HEK293 (cell line): ENCODE data around the gene FUOM.

Experiments used
- GLI2 ChIP-seq: fragments of 450-650 bp; formaldehyde crosslinking; IDR thresholded peaks from 2 replicates; pipeline ENCODE4; 2017; ENCODE audit warnings: missing biosample characterization, missing genetic modification characterization, low read depth, borderline replicate concordance
- OSR2 ChIP-seq: fragments of 450-650 bp; formaldehyde crosslinking; IDR thresholded peaks from 2 replicates; pipeline ENCODE4 v1.5.1; 2016; ENCODE audit warnings: missing biosample characterization, missing genetic modification characterization
- OVOL3 ChIP-seq: fragments of 450-650 bp; formaldehyde crosslinking; IDR thresholded peaks from 2 replicates; pipeline ENCODE4 v1.5.1; 2016; ENCODE audit warnings: missing biosample characterization, missing genetic modification characterization
- PRDM1 ChIP-seq: fragments of 450-650 bp; formaldehyde crosslinking; IDR thresholded peaks from 2 replicates; pipeline ENCODE4; 2016; ENCODE audit warnings: missing biosample characterization, missing genetic modification characterization
- SCRT2 ChIP-seq: fragments of 450-650 bp; formaldehyde crosslinking; IDR thresholded peaks from 2 replicates; pipeline ENCODE4 v1.5.1; 2016; ENCODE audit warnings: missing biosample characterization, missing genetic modification characterization
- ZBTB8A ChIP-seq: fragments of 450-650 bp; formaldehyde crosslinking; IDR thresholded peaks from 2 replicates; pipeline ENCODE4 v1.5.1; 2016; ENCODE audit warnings: missing biosample characterization, missing genetic modification characterization
- ZFHX2 ChIP-seq: fragments of 450-650 bp; formaldehyde crosslinking; conservative IDR thresholded peaks from 2 replicates; pipeline ENCODE4 v1.5.1; 2016; ENCODE audit warnings: missing biosample characterization, missing genetic modification characterization
- ZFP3 ChIP-seq: fragments of 450-650 bp; formaldehyde crosslinking; IDR thresholded peaks from 2 replicates; pipeline ENCODE4 v1.5.1; 2016; ENCODE audit warnings: low read depth, missing biosample characterization, missing genetic modification characterization
- ZIC2 ChIP-seq: fragments of 450-650 bp; formaldehyde crosslinking; IDR thresholded peaks from 2 replicates; pipeline ENCODE4 v1.5.1; 2016; ENCODE audit warnings: missing biosample characterization, missing genetic modification characterization
- ZNF10 ChIP-seq: fragments of 450-650 bp; formaldehyde crosslinking; IDR thresholded peaks from 2 replicates; pipeline ENCODE4 v1.5.1; 2017; ENCODE audit warnings: missing biosample characterization, missing genetic modification characterization
- ZNF112 ChIP-seq: fragments of 450-650 bp; formaldehyde crosslinking; IDR thresholded peaks from 2 replicates; pipeline ENCODE4 v1.5.0; 2017; ENCODE audit warnings: missing biosample characterization, missing genetic modification characterization
- ZNF16 ChIP-seq: fragments of 450-650 bp; formaldehyde crosslinking; IDR thresholded peaks from 2 replicates; pipeline ENCODE4 v1.5.1; 2016; ENCODE audit warnings: low read depth, missing biosample characterization, missing genetic modification characterization
- ZNF214 ChIP-seq: fragments of 450-650 bp; formaldehyde crosslinking; IDR thresholded peaks from 2 replicates; pipeline ENCODE4 v1.5.1; 2017; ENCODE audit warnings: missing biosample characterization, mild to moderate bottlenecking, missing genetic modification characterization, borderline replicate concordance
- ZNF248 ChIP-seq: fragments of 450-650 bp; formaldehyde crosslinking; IDR thresholded peaks from 2 replicates; pipeline ENCODE4 v1.5.1; 2017; ENCODE audit warnings: missing biosample characterization, missing genetic modification characterization
- ZNF404 ChIP-seq: fragments of 450-650 bp; formaldehyde crosslinking; IDR thresholded peaks from 2 replicates; pipeline ENCODE4 v1.5.1; 2017; ENCODE audit warnings: missing biosample characterization, missing genetic modification characterization
- ZNF416 ChIP-seq: fragments of 450-650 bp; formaldehyde crosslinking; IDR thresholded peaks from 2 replicates; pipeline ENCODE4 v1.5.1; 2016; ENCODE audit warnings: missing biosample characterization, missing genetic modification characterization
- ZNF510 ChIP-seq: fragments of 450-650 bp; formaldehyde crosslinking; IDR thresholded peaks from 2 replicates; pipeline ENCODE4 v1.5.1; 2018; ENCODE audit warnings: mild to moderate bottlenecking, missing genetic modification characterization, missing biosample characterization; ENCODE audit not compliant: insufficient replicate concordance
- ZNF514 ChIP-seq: fragments of 450-650 bp; formaldehyde crosslinking; IDR thresholded peaks from 2 replicates; pipeline ENCODE4 v1.5.1; 2016; ENCODE audit warnings: missing biosample characterization, missing genetic modification characterization
- ZNF521 ChIP-seq: fragments of 450-650 bp; formaldehyde crosslinking; IDR thresholded peaks from 2 replicates; pipeline ENCODE4 v1.5.1; 2017; ENCODE audit warnings: missing biosample characterization, mild to moderate bottlenecking, missing genetic modification characterization
- ZNF629 ChIP-seq: fragments of 450-650 bp; formaldehyde crosslinking; IDR thresholded peaks from 2 replicates; pipeline ENCODE4 v1.5.1; 2017; ENCODE audit warnings: missing biosample characterization, missing genetic modification characterization
- ZNF660 ChIP-seq: fragments of 450-650 bp; IDR thresholded peaks from 2 replicates; pipeline ENCODE4 v1.5.1; 2018; ENCODE audit warnings: missing biosample characterization, mild to moderate bottlenecking, missing genetic modification characterization
- ZNF670 ChIP-seq: fragments of 450-650 bp; formaldehyde crosslinking; IDR thresholded peaks from 2 replicates; pipeline ENCODE4 v1.5.1; 2016; ENCODE audit warnings: missing biosample characterization, missing genetic modification characterization, low read depth
- ZNF843 ChIP-seq: fragments of 450-650 bp; formaldehyde crosslinking; IDR thresholded peaks from 2 replicates; pipeline ENCODE4 v1.5.1; 2016; ENCODE audit warnings: missing biosample characterization, missing genetic modification characterization
- TF ChIP-seq, protein P1 (sequence below): fragments of 450-650 bp; formaldehyde crosslinking; IDR thresholded peaks from 2 replicates; pipeline ENCODE4 v1.5.1; 2016; ENCODE audit warnings: missing biosample characterization, missing genetic modification characterization, borderline replicate concordance
- TF ChIP-seq, protein P2 (sequence below): fragments of 450-650 bp; formaldehyde crosslinking; IDR thresholded peaks from 2 replicates; pipeline ENCODE4 v1.5.1; 2016; ENCODE audit warnings: missing biosample characterization, missing genetic modification characterization, borderline replicate concordance
- TF ChIP-seq, protein P3 (sequence below): fragments of 450-650 bp; formaldehyde crosslinking; conservative IDR thresholded peaks from 2 replicates; pipeline ENCODE4 v1.5.1; 2016; ENCODE audit warnings: low read depth, missing biosample characterization, missing genetic modification characterization
- TF ChIP-seq, protein P4 (sequence below): fragments of 450-650 bp; formaldehyde crosslinking; IDR thresholded peaks from 2 replicates; pipeline ENCODE4 v1.5.1; 2016; ENCODE audit warnings: missing biosample characterization, missing genetic modification characterization

Gene FUOM

DNA sequence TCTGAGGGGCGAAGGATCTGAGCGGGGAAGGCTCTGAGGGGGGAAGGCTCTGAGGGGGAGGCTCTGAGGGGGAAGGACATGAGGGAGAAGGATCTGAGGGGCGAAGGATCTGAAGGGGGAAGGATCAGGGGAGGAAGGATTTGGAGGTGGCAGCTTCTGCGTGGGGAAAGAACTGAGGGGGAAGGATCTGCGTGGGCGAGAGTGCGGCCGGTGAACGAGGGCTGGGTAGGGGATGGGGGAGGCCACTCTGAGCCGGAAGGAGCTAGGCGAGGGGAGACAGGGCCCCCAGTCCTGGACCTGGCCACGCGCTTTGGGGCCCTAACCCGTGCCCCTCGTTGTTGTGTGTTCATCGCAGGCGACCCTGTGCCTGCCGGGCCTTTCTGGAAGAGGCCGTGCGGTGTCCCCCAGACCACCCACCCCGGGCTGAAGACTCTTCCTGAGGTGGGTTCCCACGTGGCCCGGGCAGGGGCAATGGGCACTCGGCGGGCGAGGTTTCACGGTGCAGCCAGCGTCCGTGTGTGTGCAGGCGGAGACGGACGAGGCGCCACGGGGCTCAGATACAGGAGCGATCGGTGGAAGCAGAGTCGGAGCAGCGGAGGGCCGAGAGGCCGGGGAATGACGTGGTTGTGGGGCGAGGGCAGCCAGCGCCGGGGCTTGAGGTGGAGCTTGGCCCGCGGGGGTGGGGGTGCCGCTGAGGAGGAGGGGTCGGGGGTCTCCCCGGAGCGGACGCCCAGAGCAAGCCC lies 23.1 kb downstream of the FUOM start (continued):
- TF ChIP-seq, protein P1, sequence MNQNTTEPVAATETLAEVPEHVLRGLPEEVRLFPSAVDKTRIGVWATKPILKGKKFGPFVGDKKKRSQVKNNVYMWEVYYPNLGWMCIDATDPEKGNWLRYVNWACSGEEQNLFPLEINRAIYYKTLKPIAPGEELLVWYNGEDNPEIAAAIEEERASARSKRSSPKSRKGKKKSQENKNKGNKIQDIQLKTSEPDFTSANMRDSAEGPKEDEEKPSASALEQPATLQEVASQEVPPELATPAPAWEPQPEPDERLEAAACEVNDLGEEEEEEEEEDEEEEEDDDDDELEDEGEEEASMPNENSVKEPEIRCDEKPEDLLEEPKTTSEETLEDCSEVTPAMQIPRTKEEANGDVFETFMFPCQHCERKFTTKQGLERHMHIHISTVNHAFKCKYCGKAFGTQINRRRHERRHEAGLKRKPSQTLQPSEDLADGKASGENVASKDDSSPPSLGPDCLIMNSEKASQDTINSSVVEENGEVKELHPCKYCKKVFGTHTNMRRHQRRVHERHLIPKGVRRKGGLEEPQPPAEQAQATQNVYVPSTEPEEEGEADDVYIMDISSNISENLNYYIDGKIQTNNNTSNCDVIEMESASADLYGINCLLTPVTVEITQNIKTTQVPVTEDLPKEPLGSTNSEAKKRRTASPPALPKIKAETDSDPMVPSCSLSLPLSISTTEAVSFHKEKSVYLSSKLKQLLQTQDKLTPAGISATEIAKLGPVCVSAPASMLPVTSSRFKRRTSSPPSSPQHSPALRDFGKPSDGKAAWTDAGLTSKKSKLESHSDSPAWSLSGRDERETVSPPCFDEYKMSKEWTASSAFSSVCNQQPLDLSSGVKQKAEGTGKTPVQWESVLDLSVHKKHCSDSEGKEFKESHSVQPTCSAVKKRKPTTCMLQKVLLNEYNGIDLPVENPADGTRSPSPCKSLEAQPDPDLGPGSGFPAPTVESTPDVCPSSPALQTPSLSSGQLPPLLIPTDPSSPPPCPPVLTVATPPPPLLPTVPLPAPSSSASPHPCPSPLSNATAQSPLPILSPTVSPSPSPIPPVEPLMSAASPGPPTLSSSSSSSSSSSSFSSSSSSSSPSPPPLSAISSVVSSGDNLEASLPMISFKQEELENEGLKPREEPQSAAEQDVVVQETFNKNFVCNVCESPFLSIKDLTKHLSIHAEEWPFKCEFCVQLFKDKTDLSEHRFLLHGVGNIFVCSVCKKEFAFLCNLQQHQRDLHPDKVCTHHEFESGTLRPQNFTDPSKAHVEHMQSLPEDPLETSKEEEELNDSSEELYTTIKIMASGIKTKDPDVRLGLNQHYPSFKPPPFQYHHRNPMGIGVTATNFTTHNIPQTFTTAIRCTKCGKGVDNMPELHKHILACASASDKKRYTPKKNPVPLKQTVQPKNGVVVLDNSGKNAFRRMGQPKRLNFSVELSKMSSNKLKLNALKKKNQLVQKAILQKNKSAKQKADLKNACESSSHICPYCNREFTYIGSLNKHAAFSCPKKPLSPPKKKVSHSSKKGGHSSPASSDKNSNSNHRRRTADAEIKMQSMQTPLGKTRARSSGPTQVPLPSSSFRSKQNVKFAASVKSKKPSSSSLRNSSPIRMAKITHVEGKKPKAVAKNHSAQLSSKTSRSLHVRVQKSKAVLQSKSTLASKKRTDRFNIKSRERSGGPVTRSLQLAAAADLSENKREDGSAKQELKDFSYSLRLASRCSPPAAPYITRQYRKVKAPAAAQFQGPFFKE (tag by site-specific recombination) = no peak
- TF ChIP-seq ZNF510 (tag by site-specific recombination) = no peak
- no peak for TF ChIP-seq GLI2
- no peak for TF ChIP-seq ZIC2 (tag by site-specific recombination)
- no peak for TF ChIP-seq ZNF670
- TF ChIP-seq, protein P2, sequence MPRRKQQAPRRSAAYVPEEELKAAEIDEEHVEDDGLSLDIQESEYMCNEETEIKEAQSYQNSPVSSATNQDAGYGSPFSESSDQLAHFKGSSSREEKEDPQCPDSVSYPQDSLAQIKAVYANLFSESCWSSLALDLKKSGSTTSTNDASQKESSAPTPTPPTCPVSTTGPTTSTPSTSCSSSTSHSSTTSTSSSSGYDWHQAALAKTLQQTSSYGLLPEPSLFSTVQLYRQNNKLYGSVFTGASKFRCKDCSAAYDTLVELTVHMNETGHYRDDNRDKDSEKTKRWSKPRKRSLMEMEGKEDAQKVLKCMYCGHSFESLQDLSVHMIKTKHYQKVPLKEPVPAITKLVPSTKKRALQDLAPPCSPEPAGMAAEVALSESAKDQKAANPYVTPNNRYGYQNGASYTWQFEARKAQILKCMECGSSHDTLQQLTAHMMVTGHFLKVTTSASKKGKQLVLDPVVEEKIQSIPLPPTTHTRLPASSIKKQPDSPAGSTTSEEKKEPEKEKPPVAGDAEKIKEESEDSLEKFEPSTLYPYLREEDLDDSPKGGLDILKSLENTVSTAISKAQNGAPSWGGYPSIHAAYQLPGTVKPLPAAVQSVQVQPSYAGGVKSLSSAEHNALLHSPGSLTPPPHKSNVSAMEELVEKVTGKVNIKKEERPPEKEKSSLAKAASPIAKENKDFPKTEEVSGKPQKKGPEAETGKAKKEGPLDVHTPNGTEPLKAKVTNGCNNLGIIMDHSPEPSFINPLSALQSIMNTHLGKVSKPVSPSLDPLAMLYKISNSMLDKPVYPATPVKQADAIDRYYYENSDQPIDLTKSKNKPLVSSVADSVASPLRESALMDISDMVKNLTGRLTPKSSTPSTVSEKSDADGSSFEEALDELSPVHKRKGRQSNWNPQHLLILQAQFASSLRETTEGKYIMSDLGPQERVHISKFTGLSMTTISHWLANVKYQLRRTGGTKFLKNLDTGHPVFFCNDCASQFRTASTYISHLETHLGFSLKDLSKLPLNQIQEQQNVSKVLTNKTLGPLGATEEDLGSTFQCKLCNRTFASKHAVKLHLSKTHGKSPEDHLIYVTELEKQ (tag by site-specific recombination) = no peak
- no peak for TF ChIP-seq ZNF112 (tag by site-specific recombination)
- no peak for TF ChIP-seq ZNF514 (tag by site-specific recombination)
- peak; percentile 43; the same call in 1 of the 2 replicates for TF ChIP-seq ZBTB8A (tag by site-specific recombination)
- TF ChIP-seq ZFHX2 (tag by site-specific recombination) = peak; percentile 90
- no peak for TF ChIP-seq OVOL3 (tag by site-specific recombination)
- no peak for TF ChIP-seq ZNF629
- no peak for TF ChIP-seq ZNF214 (tag by site-specific recombination)
- no peak for TF ChIP-seq PRDM1 (tag by site-specific recombination)
- TF ChIP-seq, protein P3, sequence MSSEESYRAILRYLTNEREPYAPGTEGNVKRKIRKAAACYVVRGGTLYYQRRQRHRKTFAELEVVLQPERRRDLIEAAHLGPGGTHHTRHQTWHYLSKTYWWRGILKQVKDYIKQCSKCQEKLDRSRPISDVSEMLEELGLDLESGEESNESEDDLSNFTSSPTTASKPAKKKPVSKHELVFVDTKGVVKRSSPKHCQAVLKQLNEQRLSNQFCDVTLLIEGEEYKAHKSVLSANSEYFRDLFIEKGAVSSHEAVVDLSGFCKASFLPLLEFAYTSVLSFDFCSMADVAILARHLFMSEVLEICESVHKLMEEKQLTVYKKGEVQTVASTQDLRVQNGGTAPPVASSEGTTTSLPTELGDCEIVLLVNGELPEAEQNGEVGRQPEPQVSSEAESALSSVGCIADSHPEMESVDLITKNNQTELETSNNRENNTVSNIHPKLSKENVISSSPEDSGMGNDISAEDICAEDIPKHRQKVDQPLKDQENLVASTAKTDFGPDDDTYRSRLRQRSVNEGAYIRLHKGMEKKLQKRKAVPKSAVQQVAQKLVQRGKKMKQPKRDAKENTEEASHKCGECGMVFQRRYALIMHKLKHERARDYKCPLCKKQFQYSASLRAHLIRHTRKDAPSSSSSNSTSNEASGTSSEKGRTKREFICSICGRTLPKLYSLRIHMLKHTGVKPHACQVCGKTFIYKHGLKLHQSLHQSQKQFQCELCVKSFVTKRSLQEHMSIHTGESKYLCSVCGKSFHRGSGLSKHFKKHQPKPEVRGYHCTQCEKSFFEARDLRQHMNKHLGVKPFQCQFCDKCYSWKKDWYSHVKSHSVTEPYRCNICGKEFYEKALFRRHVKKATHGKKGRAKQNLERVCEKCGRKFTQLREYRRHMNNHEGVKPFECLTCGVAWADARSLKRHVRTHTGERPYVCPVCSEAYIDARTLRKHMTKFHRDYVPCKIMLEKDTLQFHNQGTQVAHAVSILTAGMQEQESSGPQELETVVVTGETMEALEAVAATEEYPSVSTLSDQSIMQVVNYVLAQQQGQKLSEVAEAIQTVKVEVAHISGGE = peak; percentile 7; the same call in 1 of the 2 replicates
- TF ChIP-seq ZNF660 (tag by site-specific recombination) = no peak
- TF ChIP-seq, protein P4, sequence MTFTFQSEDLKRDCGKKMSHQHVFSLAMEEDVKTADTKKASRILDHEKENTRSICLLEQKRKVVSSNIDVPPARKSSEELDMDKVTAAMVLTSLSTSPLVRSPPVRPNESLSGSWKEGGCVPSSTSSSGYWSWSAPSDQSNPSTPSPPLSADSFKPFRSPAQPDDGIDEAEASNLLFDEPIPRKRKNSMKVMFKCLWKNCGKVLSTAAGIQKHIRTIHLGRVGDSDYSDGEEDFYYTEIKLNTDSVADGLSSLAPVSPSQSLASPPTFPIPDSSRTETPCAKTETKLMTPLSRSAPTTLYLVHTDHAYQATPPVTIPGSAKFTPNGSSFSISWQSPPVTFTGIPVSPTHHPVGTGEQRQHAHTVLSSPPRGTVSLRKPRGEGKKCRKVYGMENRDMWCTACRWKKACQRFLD (tag by site-specific recombination) = no peak
- TF ChIP-seq ZNF521 (tag by site-specific recombination) = no peak
- TF ChIP-seq SCRT2 (tag by site-specific recombination) = no peak
- no peak for TF ChIP-seq ZNF416 (tag by site-specific recombination)
- no peak for TF ChIP-seq ZNF248 (tag by site-specific recombination)
- TF ChIP-seq OSR2 = no peak
- no peak for TF ChIP-seq ZNF10
- no peak for TF ChIP-seq ZNF16 (tag by site-specific recombination)
- TF ChIP-seq ZNF404 (tag by site-specific recombination) = no peak
- no peak for TF ChIP-seq ZFP3 (tag by site-specific recombination)
- TF ChIP-seq ZNF843 (tag by site-specific recombination) = no peak
